Mesodermal cell (in vitro differentiated cells): ENCODE measurements around the gene ERC1.
"Not testable (repeated sequence)": the region's sequence is repeated elsewhere in the genome, so short reads cannot be mapped to it uniquely, and the experiment has no call there.

Source experiments
- H3K27ac ChIP-seq: 2 replicates; pipeline ENCODE4 v1.7.0; 2013; ENCODE audit warnings: mild to moderate bottlenecking, low read depth, low read length, moderate library complexity; ENCODE audit not compliant: severe bottlenecking
- H3K36me3 ChIP-seq: 2 replicates; pipeline ENCODE4 v1.7.1; 2013; ENCODE audit warnings: mild to moderate bottlenecking, low read length, moderate library complexity; ENCODE audit not compliant: control insufficient read depth, insufficient read depth
- H3K4me1 ChIP-seq: one replicate; pipeline ENCODE4 v1.7.1; 2013; ENCODE audit warnings: mild to moderate bottlenecking, low read length; ENCODE audit not compliant: insufficient read depth, control insufficient read depth, poor library complexity, severe bottlenecking
- H3K4me3 ChIP-seq: 2 replicates; pipeline ENCODE4 v1.7.0; 2013; ENCODE audit warnings: low read length, control low read depth, mild to moderate bottlenecking; ENCODE audit not compliant: insufficient read depth, poor library complexity, severe bottlenecking; ENCODE audit errors: extremely low read depth
- H3K9me3 ChIP-seq: 2 replicates; pipeline ENCODE4 v1.7.1; 2013; ENCODE audit warnings: mild to moderate bottlenecking, low read length, moderate library complexity; ENCODE audit not compliant: control insufficient read depth
- WGBS, 2 experiments: methylation state at CpG; one replicate each; pipeline ENCODE4 v1.1.5; 2013; ENCODE audit warnings: missing lambda C conversion rate in 2 of 2; ENCODE audit not compliant: insufficient coverage in 2 of 2; 5-methylcytosine and 5-hydroxymethylcytosine counted together

The ERC1 gene

GRCh38 chr12:1305063-1305434 lies 314.0 kb downstream of the ERC1 start:
- peaks cover under 1% of the 10 kb centered on the region for H3K9me3 ChIP-seq
- H3K27ac ChIP-seq = no peak overlapping the region
- 91 to 100% methylated on average over 1 to 2 of the region's 3 CpGs for WGBS, 2 experiments
- peaks cover 5% of the 10 kb centered on the region for H3K36me3 ChIP-seq
- H3K4me1 ChIP-seq = no peaks in the 10 kb centered on the region
- no peak overlapping the region for H3K4me3 ChIP-seq

- H3K4me3 ChIP-seq = no peak overlapping the region
- 80 to 100% methylated on average over 1 to 2 of the region's 4 CpGs for WGBS, 2 experiments
- H3K36me3 ChIP-seq = peaks cover 5% of the 10 kb centered on the region
- H3K9me3 ChIP-seq = no peaks in the 10 kb centered on the region
- H3K27ac ChIP-seq = no peak overlapping the region
- no peaks in the 10 kb centered on the region for H3K4me1 ChIP-seq
These were observed 314.9 kb downstream of the ERC1 start for GRCh38 chr12:1305791-1306500.

- H3K27ac ChIP-seq = no peak overlapping the region
- no peak overlapping the region for H3K4me3 ChIP-seq
- no peaks in the 10 kb centered on the region for H3K4me1 ChIP-seq
- 87 to 93% methylated on average over 4 of the region's 4 CpGs for WGBS, 2 experiments
- peaks cover 5% of the 10 kb centered on the region for H3K36me3 ChIP-seq
- H3K9me3 ChIP-seq = no peaks in the 10 kb centered on the region
These were observed 315.8 kb downstream of the ERC1 start for GRCh38 chr12:1306817-1307216.

- no peaks in the 10 kb centered on the region for H3K9me3 ChIP-seq
- H3K27ac ChIP-seq = no peak overlapping the region
- peaks cover 6% of the 10 kb centered on the region for H3K36me3 ChIP-seq
- H3K4me1 ChIP-seq = no peaks in the 10 kb centered on the region
- no peak overlapping the region for H3K4me3 ChIP-seq
- no CpG with 5 or more reads among the region's 1 CpG for WGBS, 2 experiments
These were observed 316.8 kb downstream of the ERC1 start for GRCh38 chr12:1307796-1308195.

GRCh38 chr12:1309613-1310012 lies 318.6 kb downstream of the ERC1 start:
- H3K9me3 ChIP-seq = no peaks in the 10 kb centered on the region
- peaks cover 7% of the 10 kb centered on the region for H3K36me3 ChIP-seq
- 89 to 93% methylated on average over 4 to 6 of the region's 8 CpGs for WGBS, 2 experiments
- no peak overlapping the region for H3K4me3 ChIP-seq
- no peaks in the 10 kb centered on the region for H3K4me1 ChIP-seq
- H3K27ac ChIP-seq = no peak overlapping the region

- Histone ChIP-seq H3K36me3 (peaks cover 12% of the 10 kb centered on the region), H3K9me3 (no peaks in the 10 kb centered on the region), H3K4me3 (no peak overlapping the region), H3K4me1 (no peaks in the 10 kb centered on the region), H3K27ac (no peak overlapping the region)
- WGBS, 2 experiments = 92 to 100% methylated on average over 2 to 3 of the region's 4 CpGs
These were observed 319.6 kb downstream of the ERC1 start for GRCh38 chr12:1310653-1311052.

GRCh38 chr12:1311145-1311544 lies 320.1 kb downstream of the ERC1 start:
- Histone ChIP-seq H3K4me1 (no peaks in the 10 kb centered on the region), H3K4me3 (no peak overlapping the region), H3K27ac (no peak overlapping the region), H3K36me3 (peaks cover 12% of the 10 kb centered on the region), H3K9me3 (no peaks in the 10 kb centered on the region)
- WGBS, 2 experiments = 80% methylated on average over 1 of the region's 1 CpG; no CpG with 5 or more reads in 1 of the 2 experiments

GRCh38 chr12:1313906-1314305 lies 322.9 kb downstream of the ERC1 start:
- no peak overlapping the region for H3K4me3 ChIP-seq
- H3K4me1 ChIP-seq = no peaks in the 10 kb centered on the region
- peaks cover 9% of the 10 kb centered on the region for H3K36me3 ChIP-seq
- H3K9me3 ChIP-seq = no peaks in the 10 kb centered on the region
- H3K27ac ChIP-seq = no peak overlapping the region
- no CpG with 5 or more reads among the region's 2 CpGs for WGBS, 2 experiments

GRCh38 chr12:1314523-1314922 lies 323.5 kb downstream of the ERC1 start:
- Histone ChIP-seq H3K4me1 (no peaks in the 10 kb centered on the region), H3K36me3 (peaks cover 7% of the 10 kb centered on the region), H3K27ac (no peak overlapping the region), H3K4me3 (no peak overlapping the region), H3K9me3 (no peaks in the 10 kb centered on the region)
- no CpG with 5 or more reads among the region's 1 CpG for WGBS, 2 experiments

- not testable (repeated sequence) for H3K9me3 ChIP-seq, H3K27ac ChIP-seq, H3K4me1 ChIP-seq, H3K4me3 ChIP-seq, H3K36me3 ChIP-seq
- 94% methylated on average over 2 of the region's 5 CpGs; no CpG with 5 or more reads in 1 of the 2 experiments for WGBS, 2 experiments
These were observed 326.0 kb downstream of the ERC1 start for GRCh38 chr12:1316991-1317390.

GRCh38 chr12:1318327-1319031 lies 327.5 kb downstream of the ERC1 start:
- WGBS, 2 experiments = 46 to 54% methylated on average over 6 of the region's 7 CpGs
- Histone ChIP-seq H3K4me3 (no peak overlapping the region), H3K36me3 (peaks cover 4% of the 10 kb centered on the region), H3K4me1 (no peaks in the 10 kb centered on the region), H3K27ac (no peak overlapping the region), H3K9me3 (no peaks in the 10 kb centered on the region)
